K562 (cell line): ENCODE results near the gene SEMA4F. TPM values are rescaled to one million over a fixed set of nuclear protein-coding genes. Genes with fewer than 3 reads are reported as not detected.

Experiments
- ATAC-seq: fragments of 200-7000 bp; cut with Tn5 transposase; 3 replicates; pipeline ENCODE4 v1.9.1; 2020; ENCODE audit warnings: moderate library complexity
- BruUV-seq: library from RNA; stranded (reverse); fragments of 400-500 nt; replicated peaks from 2 replicates; lab custom pipeline; 2021; lab: Mats Ljungman, UMichigan
- CTCF ChIA-PET: fragments of 300-600 bp; formaldehyde crosslinking; extraction: SDS; loops from one replicate; lab custom pipeline; 2021; ENCODE audit warnings: low intra/inter-chr PET ratio; lab: Yijun Ruan, JAX
- POLR2A ChIA-PET: fragments of 300-600, 350-650 bp; sonication (Branson Sonifier 250); formaldehyde crosslinking; extraction: SDS; loops from one replicate; lab custom pipeline; 2021; ENCODE audit warnings: antibody characterized with exemption, inconsistent platforms; lab: Yijun Ruan, JAX
- DNase-seq, 4 experiments: peaks; one replicate each; pipeline versions ENCODE4 v3.0.0 to v3.0.0-alpha.2; 2011 to 2018; ENCODE audit warnings: low spot score in 3 of 4, mixed read lengths in 3 of 4; ENCODE audit errors: extremely low read depth in 1 of 4
- FAIRE-seq: peaks from 2 replicates; lab custom pipeline; 2011; peaks lifted over from hg19 to GRCh38; lab: Jason Lieb, UNC
- H2AFZ ChIP-seq: 2 replicates; pipeline ENCODE4 v1.6.0; 2011; ENCODE audit warnings: low read depth, low read length, control low read depth, inconsistent platforms
- H3K27ac ChIP-seq: fragments of 200-600 bp; 3 replicates; pipeline ENCODE4 v1.8.0; 2011; ENCODE audit warnings: low read depth, mild to moderate bottlenecking, control low read depth, inconsistent platforms, low read length, moderate library complexity, mixed read lengths; ENCODE audit errors: extremely low read depth
- H3K27me3 ChIP-seq, 2 experiments: fragments of 300-600 bp in 1 of 2; 2 replicates in 1 of 2; 3 replicates in 1 of 2; pipeline versions ENCODE4 v1.6.0 to v1.8.0; 2011; ENCODE audit warnings: inconsistent platforms in 2 of 2, low read length in 2 of 2, mild to moderate bottlenecking in 1 of 2, mixed read lengths in 1 of 2, moderate library complexity in 1 of 2; ENCODE audit not compliant: control insufficient read depth in 2 of 2, insufficient read depth in 2 of 2
- H3K36me3 ChIP-seq: fragments of 300-600 bp; 3 replicates; pipeline ENCODE4 v1.8.0; 2011; ENCODE audit warnings: mild to moderate bottlenecking, low read length, inconsistent platforms; ENCODE audit not compliant: control insufficient read depth, insufficient read depth
- H3K4me1 ChIP-seq, 2 experiments: fragments of 200-600 bp in 1 of 2; replicated peaks in 1 of 2; 2 replicates in 1 of 2; 3 replicates in 1 of 2; pipeline versions ENCODE4 v1.5.1 to v1.8.0; 2011; ENCODE audit warnings: inconsistent platforms in 2 of 2, low read length in 2 of 2, mild to moderate bottlenecking in 1 of 2, mixed read lengths in 1 of 2, moderate library complexity in 1 of 2; ENCODE audit not compliant: control insufficient read depth in 2 of 2, insufficient read depth in 2 of 2
- H3K4me2 ChIP-seq: 2 replicates; pipeline ENCODE4 v1.6.1; 2011; ENCODE audit warnings: low read length, control low read depth, inconsistent platforms, mixed read lengths; ENCODE audit not compliant: insufficient read depth
- H3K4me3 ChIP-seq: fragments of 200-600 bp; sonication (generic), shearing (Covaris generic); 2 replicates; pipeline ENCODE4 v1.5.1; 2016; ENCODE audit warnings: control low read depth, inconsistent platforms
- H3K79me2 ChIP-seq: fragments of 200-600 bp; 3 replicates; pipeline ENCODE4 v1.8.0; 2011; ENCODE audit warnings: low read length, inconsistent platforms; ENCODE audit not compliant: control insufficient read depth, insufficient read depth
- H3K9ac ChIP-seq, 2 experiments: 2 replicates each; pipeline versions ENCODE4 v1.6.0 to v1.6.1; 2011; ENCODE audit warnings: low read depth in 2 of 2, low read length in 2 of 2, control low read depth in 1 of 2, inconsistent platforms in 1 of 2, mild to moderate bottlenecking in 1 of 2, mixed read lengths in 1 of 2; ENCODE audit not compliant: insufficient read depth in 1 of 2
- H3K9me1 ChIP-seq: one replicate; pipeline ENCODE4 v1.6.0; 2011; ENCODE audit warnings: inconsistent platforms, mild to moderate bottlenecking, low read length, moderate library complexity; ENCODE audit not compliant: control insufficient read depth, insufficient read depth
- H3K9me3 ChIP-seq: replicated peaks from 2 replicates; pipeline ENCODE4 v1.5.1; 2011; ENCODE audit warnings: low read depth, low read length, inconsistent platforms; ENCODE audit not compliant: control insufficient read depth, insufficient read depth
- H4K20me1 ChIP-seq: replicated peaks from 2 replicates; pipeline ENCODE4 v1.6.1; 2011; ENCODE audit warnings: low read length, inconsistent platforms, mixed read lengths; ENCODE audit not compliant: control insufficient read depth, insufficient read depth
- ASH1L ChIP-seq: fragments of 450-650 bp; IDR thresholded peaks from 2 replicates; pipeline ENCODE4 v1.6.1; 2018; ENCODE audit warnings: borderline replicate concordance, mild to moderate bottlenecking, low read depth; ENCODE audit not compliant: partially characterized antibody
- E2F4 ChIP-seq: sonication (generic); formaldehyde crosslinking; IDR thresholded peaks from 2 replicates; pipeline ENCODE4 v1.8.0; 2022; ENCODE audit warnings: mild to moderate bottlenecking, low read depth, missing genetic modification reagents
- ETV6 ChIP-seq, 3 experiments: fragments of 150-350 bp in 1 of 3; sonication (generic) in 1 of 3; formaldehyde crosslinking in 1 of 3; IDR thresholded peaks; 2 replicates each; pipeline versions ENCODE4 v1.6.1 to v1.8.0; 2014 to 2022; ENCODE audit warnings: borderline replicate concordance in 2 of 3, low read depth in 2 of 3, antibody characterized with exemption in 1 of 3, low read length in 1 of 3, mild to moderate bottlenecking in 1 of 3, missing genetic modification reagents in 1 of 3
- HDGF ChIP-seq: fragments of 450-650 bp; IDR thresholded peaks from 2 replicates; pipeline ENCODE4 v1.6.1; 2016
- NCOA6 ChIP-seq: fragments of 450-650 bp; IDR thresholded peaks from 2 replicates; pipeline ENCODE4 v1.6.1; 2017; ENCODE audit warnings: mild to moderate bottlenecking
- NFE2L1 ChIP-seq: fragments of 450-650 bp; IDR thresholded peaks from 2 replicates; pipeline ENCODE4 v1.6.1; 2016; ENCODE audit warnings: missing genetic modification characterization, low read depth, mild to moderate bottlenecking, missing compliant biosample characterization, moderate library complexity, borderline replicate concordance
- NFYB ChIP-seq: IDR thresholded peaks from 2 replicates; pipeline ENCODE4 v1.6.1; 2011; ENCODE audit warnings: mild to moderate bottlenecking, moderate library complexity; ENCODE audit not compliant: insufficient read length; ENCODE audit errors: extremely low read depth
- NUFIP1 ChIP-seq: fragments of 450-650 bp; IDR thresholded peaks from 2 replicates; pipeline ENCODE4 v1.6.1; 2018; ENCODE audit not compliant: partially characterized antibody
- POLR3G ChIP-seq: IDR thresholded peaks from 2 replicates; pipeline ENCODE4 v1.6.1; 2011; ENCODE audit not compliant: insufficient read length, insufficient replicate concordance; ENCODE audit errors: extremely low read depth
- RB1 ChIP-seq: fragments of 450-650 bp; IDR thresholded peaks from 2 replicates; pipeline ENCODE4 v1.6.1; 2017; ENCODE audit warnings: low read depth, mild to moderate bottlenecking
- RBM25 ChIP-seq: fragments of 200-400 bp; formaldehyde crosslinking; IDR thresholded peaks from 2 replicates; pipeline ENCODE4 v1.6.1; 2018; ENCODE audit warnings: low read length, low read depth, moderate library complexity; ENCODE audit not compliant: severe bottlenecking
- RFX7 ChIP-seq: fragments of 250-450 bp; sonication (Bioruptor Pico); IDR thresholded peaks from 2 replicates; pipeline ENCODE4 v1.5.1; 2021; ENCODE audit warnings: mild to moderate bottlenecking
- RNF2 ChIP-seq: sonication (generic); IDR thresholded peaks from 2 replicates; pipeline ENCODE4 v1.6.1; 2016
- SLC30A9 ChIP-seq: fragments of 250-450 bp; sonication (Bioruptor Pico); IDR thresholded peaks from 2 replicates; pipeline ENCODE4 v1.8.0; 2022; ENCODE audit warnings: mild to moderate bottlenecking, moderate library complexity
- SMAD1 ChIP-seq: fragments of 150-350 bp; IDR thresholded peaks from 2 replicates; pipeline ENCODE4 v1.6.1; 2014; ENCODE audit warnings: low read length, low read depth; ENCODE audit not compliant: partially characterized antibody
- USF1 ChIP-seq: sonication (generic); formaldehyde crosslinking; IDR thresholded peaks from 2 replicates; pipeline ENCODE4 v1.9.0; 2022; ENCODE audit warnings: mild to moderate bottlenecking, missing genetic modification reagents
- ZBTB34 ChIP-seq: fragments of 250-450 bp; sonication (Bioruptor Pico); IDR thresholded peaks from 2 replicates; pipeline ENCODE4 v1.8.0; 2021; ENCODE audit warnings: mild to moderate bottlenecking, moderate library complexity
- ZNF184 ChIP-seq: sonication (generic); formaldehyde crosslinking; IDR thresholded peaks from 2 replicates; pipeline ENCODE4 v1.5.0; 2020; ENCODE audit warnings: missing genetic modification reagents
- ZNF445 ChIP-seq: fragments of 250-450 bp; sonication (Bioruptor Pico); IDR thresholded peaks from 2 replicates; pipeline ENCODE4 v1.4.0; 2020; ENCODE audit warnings: low read depth, mild to moderate bottlenecking, moderate library complexity
- ZNF584 ChIP-seq: fragments of 200-800 bp; sonication (Bioruptor generic); IDR thresholded peaks from 2 replicates; pipeline ENCODE4 v1.6.1; 2016; ENCODE audit warnings: low read depth, mild to moderate bottlenecking, missing genetic modification characterization, missing compliant biosample characterization
- ZZZ3 ChIP-seq: fragments of 450-650 bp; IDR thresholded peaks from 2 replicates; pipeline ENCODE4 v1.6.1; 2016; ENCODE audit warnings: antibody characterized with exemption, mild to moderate bottlenecking, moderate library complexity
- WGBS: fragments of 100-300 bp; shearing (Covaris generic); methylation state at CpG from one replicate; pipeline ENCODE4 v1.1.6; 2016; ENCODE audit warnings: low coverage, mixed read lengths; ENCODE audit not compliant: insufficient coverage; ENCODE audit errors: missing lambda C conversion rate; 5-methylcytosine and 5-hydroxymethylcytosine counted together
- in situ Hi-C: fragments of 300-500 bp; cut with MboI; formaldehyde crosslinking; loops from 4 replicates; pipeline ENCODE4 v1.15.0; 2018; ENCODE audit warnings: inconsistent platforms, mixed read lengths
- intact Hi-C: fragments of 100-400 bp; cut with micrococcal nuclease; formaldehyde crosslinking; loops from 2 replicates; pipeline ENCODE4 v1.14.2; 2022
- polyA plus RNA-seq, 8 experiments: library from polyadenylated mRNA; depleted of rRNA in 4 of 8; stranded (reverse) in 5 of 8; unstranded in 3 of 8; fragments of >200 nt; fragmentation: Nextera tagmentation in 2 of 8; fragmentation: Illumina TruSeq in 1 of 8; extraction: Ambion mirVana in 2 of 8; extraction: Trizol in 1 of 8; gene quantifications; 2 replicates each; pipeline versions ENCODE4 v1.2.1 to v1.2.3, GENCODE V29; 2011 to 2014; ENCODE audit warnings: inconsistent platforms in 1 of 8, missing spikeins in 1 of 8
- total RNA-seq, 7 experiments: library from RNA; depleted of rRNA in 6 of 7; stranded (reverse); fragments of >200 nt in 6 of 7; fragmentation: Illumina TruSeq in 2 of 7; extraction: Trizol in 2 of 7; gene quantifications; 2 replicates each; pipeline versions ENCODE4 v1.2.1 to v1.2.3, GENCODE V29; 2011 to 2021; ENCODE audit warnings: low replicate concordance in 1 of 7

SEMA4F gene
- total and polyA plus RNA-seq, 9 of the 15 experiments (the other 6 are each of a cell fraction or from before 2014, with no cell fraction given): 0.08 to 1.6 (median 0.33) TPM

- no peaks in the 10 kb centered on the region for H3K9me3 ChIP-seq
- intact Hi-C loops (no loop called here), in situ Hi-C loops (no loop called here)
- no peaks in the 10 kb centered on the region for H3K79me2 ChIP-seq
- no peak overlapping the region for H3K4me3 ChIP-seq
- H3K4me2 ChIP-seq: no peak overlapping the region
- H3K9me1 ChIP-seq: no peaks in the 10 kb centered on the region
- ChIA-PET CTCF (no interaction called here), POLR2A (interaction anchor here (0.6 kb wide), 2 partner anchors 29 to 179 kb away, joined by 3 to 4 read pairs; no protein-coding TSS in a partner anchor)
- no peaks in the 10 kb centered on the region for H4K20me1 ChIP-seq
- DNase-seq (peak in 3 of 4 experiments; percentile 38 to 49 (median 39)), ATAC-seq (peak; percentile 74), FAIRE-seq (no peak)
- WGBS: 38% methylated on average over 3 of the region's 3 CpGs
- H3K27ac ChIP-seq: no peak overlapping the region
- no peaks in the 10 kb centered on the region for H3K36me3 ChIP-seq
- no peak overlapping the region for H2AFZ ChIP-seq
- no peak overlapping the region for H3K9ac ChIP-seq
- no peaks in the 10 kb centered on the region; a peak in 1 of 5 replicates for H3K4me1 ChIP-seq
- H3K27me3 ChIP-seq: peaks cover 0 to 9% of the 10 kb centered on the region in 2 experiments; a peak in 3 of 5 replicates
- BruUV-seq: no TSS peak
- TF ChIP-seq SMAD1: no peak
- TF ChIP-seq RNF2: no peak
- no peak for TF ChIP-seq E2F4 (CRISPR knock-in tag)
- no peak for TF ChIP-seq SLC30A9 (CRISPR knock-in tag)
- no peak for TF ChIP-seq ASH1L
- TF ChIP-seq ZBTB34 (CRISPR knock-in tag): no peak
- TF ChIP-seq RB1: no peak
- no peak for TF ChIP-seq HDGF
- TF ChIP-seq RBM25: peak; percentile 11
- TF ChIP-seq ZZZ3: no peak
- no peak for TF ChIP-seq NFE2L1 (tag)
- TF ChIP-seq ZNF445 (CRISPR knock-in tag): no peak
- TF ChIP-seq RFX7 (CRISPR knock-in tag): no peak
- TF ChIP-seq USF1: peak; percentile 71
- no peak for TF ChIP-seq ZNF184 (CRISPR knock-in tag)
- no peak for TF ChIP-seq ZNF584 (CRISPR knock-in tag)
- TF ChIP-seq NUFIP1: no peak
- TF ChIP-seq POLR3G: no peak
- TF ChIP-seq NFYB: peak; percentile 50
- no peak for TF ChIP-seq NCOA6
- TF ChIP-seq ETV6 (IDR thresholded peaks at IDR 0.05; ENCODE audit: borderline replicate concordance in 1 of 2, low read depth in 2 of 2, low read length in 1 of 2): no peak
- TF ChIP-seq ETV6 (CRISPR knock-in tag; IDR thresholded peaks at IDR 0.05; ENCODE audit: borderline replicate concordance): no peak
Measured at GRCh38 chr2:74685408-74685807, 31.4 kb downstream of the SEMA4F start.
